ENCODE data around the gene MAPK8. TPM values are rescaled to one million over a fixed set of nuclear protein-coding genes. Genes with fewer than 3 reads are reported as not detected.
A peak's percentile ranks its signal among the peaks of the same experiment; 100 is the strongest.

MAPK8 gene
- total and polyA plus RNA-seq, 9 of the 15 experiments (the other 6 are each of a cell fraction or from before 2014, with no cell fraction given) = 6.4 to 159 (median 71.0) TPM

- no peak for TF ChIP-seq THRA (IDR thresholded peaks at IDR 0.05)
- peak in 1 of 2 experiments; percentile 90; a peak in 2 of 4 replicates for TF ChIP-seq HDAC1 (IDR thresholded peaks at IDR 0.05)
- peak; percentile 47 to 79; a peak in 3 of 4 replicates for TF ChIP-seq MLLT1 (IDR thresholded peaks at IDR 0.05)
- TF ChIP-seq ILF3 (IDR thresholded peaks at IDR 0.05; ENCODE audit: borderline replicate concordance) = no peak
- no peak for TF ChIP-seq SFPQ (IDR thresholded peaks at IDR 0.05; ENCODE audit: low read depth, low read length)
- peak; percentile 88 to 90 for TF ChIP-seq MAZ (CRISPR knock-in tag; conservative IDR thresholded peaks at IDR 0.05 in 1 of 2, IDR thresholded peaks at IDR 0.05 in 1 of 2)
- TF ChIP-seq ZEB2 (IDR thresholded peaks at IDR 0.05) = peak; percentile 92
- TF ChIP-seq NR0B1 (IDR thresholded peaks at IDR 0.05; ENCODE audit: partially characterized antibody) = no peak
- peak; percentile 92 for TF ChIP-seq NCOA1 (IDR thresholded peaks at IDR 0.05; ENCODE audit: low read depth)
- TF ChIP-seq NFRKB (IDR thresholded peaks at IDR 0.05; ENCODE audit: low read depth) = peak; percentile 93
- TF ChIP-seq ZNF280B (CRISPR knock-in tag; IDR thresholded peaks at IDR 0.05) = peak; percentile 67; the same call in 1 of the 2 replicates
- no peak; the same call in 1 of the 2 replicates for TF ChIP-seq PBX2 (CRISPR knock-in tag; IDR thresholded peaks at IDR 0.05; ENCODE audit: low read depth)
- peak; percentile 100 for TF ChIP-seq PBX2 (tag; conservative IDR thresholded peaks at IDR 0.05; ENCODE audit: low read depth)
- TF ChIP-seq GTF2A2 (tag; IDR thresholded peaks at IDR 0.05) = no peak
- no peak for TF ChIP-seq ZNF143 (CRISPR knock-in tag; IDR thresholded peaks at IDR 0.05)
- no peak for TF ChIP-seq PPARD (CRISPR knock-in tag; IDR thresholded peaks at IDR 0.05)
Measured at GRCh38 chr10:48470115-48470892, 163.8 kb downstream of the MAPK8 start (continued).

All from K562 (cell line).